ENCODE data around the gene SPATA7.

The SPATA7 gene

GRCh38 chr14:88421286-88421685 is 35.8 kb downstream of the SPATA7 start:
- no peak for DNase-seq

- no peak for DNase-seq
These were observed 36.6 kb downstream of the SPATA7 start for GRCh38 chr14:88422047-88422446.

- DNase-seq, result no peak
These were observed 37.6 kb downstream of the SPATA7 start for GRCh38 chr14:88422919-88423650.

GRCh38 chr14:88424573-88424972 is 39.1 kb downstream of the SPATA7 start:
- no peak for DNase-seq

GRCh38 chr14:88426271-88426670 is 40.8 kb downstream of the SPATA7 start:
- DNase-seq, result no peak

- no peak for DNase-seq
These were observed 45.5 kb downstream of the SPATA7 start for GRCh38 chr14:88430976-88431375.

GRCh38 chr14:88437658-88438057 is 52.2 kb downstream of the SPATA7 start:
- DNase-seq, result no peak

- DNase-seq, result no peak
These were observed 53.6 kb downstream of the SPATA7 start for GRCh38 chr14:88439088-88439487.

GRCh38 chr14:88452231-88452630 is 66.8 kb downstream of the SPATA7 start:
- DNase-seq, result no peak

- DNase-seq, result no peak
These were observed 69.4 kb downstream of the SPATA7 start for GRCh38 chr14:88454886-88455285.

- no peak for DNase-seq
These were observed 77.9 kb downstream of the SPATA7 start for GRCh38 chr14:88463318-88463717.

GRCh38 chr14:88468406-88468805 is 82.9 kb downstream of the SPATA7 start:
- no peak for DNase-seq

- DNase-seq, result no peak
These were observed 85.3 kb downstream of the SPATA7 start for GRCh38 chr14:88470542-88471440.

GRCh38 chr14:88473791-88474190 is 88.3 kb downstream of the SPATA7 start:
- DNase-seq, result no peak

- DNase-seq, result no peak
These were observed 90.8 kb downstream of the SPATA7 start for GRCh38 chr14:88476214-88476774.

GRCh38 chr14:88476825-88477224 is 91.4 kb downstream of the SPATA7 start:
- DNase-seq, result no peak

- no peak for DNase-seq
These were observed 92.2 kb downstream of the SPATA7 start for GRCh38 chr14:88477513-88478250.

GRCh38 chr14:88478931-88479330 is 93.5 kb downstream of the SPATA7 start:
- DNase-seq, result no peak

GRCh38 chr14:88479574-88479987 is 94.1 kb downstream of the SPATA7 start:
- no peak for DNase-seq

GRCh38 chr14:88481059-88481458 is 95.6 kb downstream of the SPATA7 start:
- DNase-seq, result no peak

- DNase-seq, result no peak
These were observed 96.3 kb downstream of the SPATA7 start for GRCh38 chr14:88481794-88482193.

- DNase-seq, result no peak
These were observed 97.1 kb downstream of the SPATA7 start for GRCh38 chr14:88482524-88482923.
